GM12878 (cell line): ENCODE results near the gene CD53. TPM values are rescaled to one million over a fixed set of nuclear protein-coding genes. Genes with fewer than 3 reads are reported as not detected.

Source experiments
- ATAC-seq: fragments of 200-7000 bp; cut with Tn5 transposase; 3 replicates; pipeline ENCODE4 v1.9.1; 2020; ENCODE audit warnings: mild to moderate bottlenecking, moderate library complexity
- BruUV-seq: library from RNA; stranded (reverse); fragments of 400-500 nt; replicated peaks from 2 replicates; lab custom pipeline; 2021; lab: Mats Ljungman, UMichigan
- CTCF ChIA-PET: fragments of 300-600 bp; sonication (Branson Sonifier 250); formaldehyde crosslinking; extraction: SDS; loops from one replicate; lab custom pipeline; 2021; ENCODE audit warnings: inconsistent platforms; lab: Yijun Ruan, JAX
- POLR2A ChIA-PET: fragments of 350-600 bp; formaldehyde crosslinking; extraction: SDS; loops from one replicate; lab custom pipeline; 2021; ENCODE audit warnings: inconsistent platforms; lab: Charles Lee
- RAD21 ChIA-PET: fragments of 300-600 bp; sonication (Branson Sonifier 250); formaldehyde crosslinking; loops from one replicate; lab custom pipeline; 2023; ENCODE audit warnings: antibody characterized with exemption; ENCODE audit not compliant: unreplicated experiment; lab: Charles Lee
- SMC1A ChIA-PET: fragments of 300-600 bp; sonication (Branson Sonifier 250); formaldehyde crosslinking; loops from one replicate; lab custom pipeline; 2023; ENCODE audit not compliant: unreplicated experiment, uncharacterized antibody; lab: Charles Lee
- DNase-seq: peaks from one replicate; pipeline ENCODE4 v3.0.0-alpha.2; 2011; ENCODE audit warnings: low read depth, low spot score
- FAIRE-seq: peaks from 3 replicates; lab custom pipeline; 2011; peaks lifted over from hg19 to GRCh38; lab: Jason Lieb, UNC
- H2AFZ ChIP-seq: 2 replicates; pipeline ENCODE4 v1.6.0; 2011; ENCODE audit warnings: low read depth, low read length, control low read depth; ENCODE audit not compliant: control insufficient read depth
- H3K27ac ChIP-seq: 2 replicates; pipeline ENCODE4 v1.5.1; 2011; ENCODE audit warnings: control low read depth; ENCODE audit not compliant: control insufficient read depth, insufficient read depth
- H3K27me3 ChIP-seq, 2 experiments: replicated peaks in 1 of 2; 2 replicates each; pipeline versions ENCODE4 v1.6.0 to v1.6.1; 2011; ENCODE audit warnings: low read length in 1 of 2; ENCODE audit not compliant: control insufficient read depth in 2 of 2, insufficient read depth in 2 of 2
- H3K36me3 ChIP-seq, 2 experiments: 2 replicates each; pipeline ENCODE4 v1.5.1; 2011; ENCODE audit warnings: low read length in 1 of 2; ENCODE audit not compliant: control insufficient read depth in 2 of 2, insufficient read depth in 2 of 2
- H3K4me1 ChIP-seq: 2 replicates; pipeline ENCODE4 v1.6.1; 2011; ENCODE audit warnings: mild to moderate bottlenecking, low read length, moderate library complexity, mixed read lengths; ENCODE audit not compliant: control insufficient read depth, insufficient read depth
- H3K4me2 ChIP-seq: 2 replicates; pipeline ENCODE4 v1.6.0; 2011; ENCODE audit warnings: control low read depth; ENCODE audit not compliant: control insufficient read depth, insufficient read depth
- H3K4me3 ChIP-seq: fragments of 200-600 bp; sonication (generic); 2 replicates; pipeline ENCODE4 v1.5.1; 2016
- H3K79me2 ChIP-seq: 2 replicates; pipeline ENCODE4 v1.6.0; 2011; ENCODE audit warnings: low read length; ENCODE audit not compliant: control insufficient read depth, insufficient read depth
- H3K9ac ChIP-seq: 2 replicates; pipeline ENCODE4 v1.8.0; 2011; ENCODE audit warnings: low read length, control low read depth, mixed read lengths; ENCODE audit not compliant: control insufficient read depth, insufficient read depth
- H3K9me3 ChIP-seq: replicated peaks from 3 replicates; pipeline ENCODE4 v1.5.1; 2011; ENCODE audit warnings: mild to moderate bottlenecking, low read length; ENCODE audit not compliant: control insufficient read depth, insufficient read depth
- H4K20me1 ChIP-seq: 2 replicates; pipeline ENCODE4 v1.6.0; 2011; ENCODE audit not compliant: control insufficient read depth, insufficient read depth
- CBFB ChIP-seq: IDR thresholded peaks from 2 replicates; pipeline ENCODE4 v1.6.1; 2016; ENCODE audit warnings: antibody characterized with exemption, low read depth
- CBX5 ChIP-seq: sonication (generic); IDR thresholded peaks from 2 replicates; pipeline ENCODE4 v1.6.1; 2016; ENCODE audit warnings: low read depth, moderate library complexity, mild to moderate bottlenecking, inconsistent platforms
- DPF2 ChIP-seq: fragments of 450-650 bp; IDR thresholded peaks from 2 replicates; pipeline ENCODE4 v1.6.1; 2017; ENCODE audit warnings: mild to moderate bottlenecking
- EGR1 ChIP-seq, 2 experiments: IDR thresholded peaks; 1 replicate in 1 of 2; 2 replicates in 1 of 2; pipeline ENCODE4 v1.6.1; 2011 to 2012; ENCODE audit warnings: low read depth in 2 of 2, low read length in 2 of 2, borderline replicate concordance in 1 of 2, mild to moderate bottlenecking in 1 of 2, moderate library complexity in 1 of 2
- HDAC6 ChIP-seq: fragments of 200-600 bp; sonication (generic); IDR thresholded peaks from one replicate; pipeline ENCODE4 v1.8.0; 2017; ENCODE audit warnings: antibody characterized with exemption; ENCODE audit not compliant: unreplicated experiment
- JUNB ChIP-seq: IDR thresholded peaks from 2 replicates; pipeline ENCODE4 v1.6.1; 2016; ENCODE audit warnings: antibody characterized with exemption, mild to moderate bottlenecking
- KDM1A ChIP-seq: fragments of 200-600 bp; sonication (generic); IDR thresholded peaks from 2 replicates; pipeline ENCODE4 v1.6.1; 2016; ENCODE audit warnings: borderline replicate concordance
- KLF5 ChIP-seq: fragments of 450-650 bp; IDR thresholded peaks from 2 replicates; pipeline ENCODE4 v1.6.1; 2014; ENCODE audit warnings: mild to moderate bottlenecking; ENCODE audit not compliant: partially characterized antibody
- MLLT1 ChIP-seq: fragments of 450-650 bp; IDR thresholded peaks from 2 replicates; pipeline ENCODE4 v1.6.1; 2016; ENCODE audit warnings: mild to moderate bottlenecking
- POLR2A ChIP-seq: IDR thresholded peaks from 2 replicates; pipeline ENCODE4 v1.6.1; 2011; ENCODE audit warnings: low read depth, mild to moderate bottlenecking, low read length
- ZNF592 ChIP-seq: fragments of 450-650 bp; IDR thresholded peaks from 2 replicates; pipeline ENCODE4 v1.6.1; 2017; ENCODE audit warnings: mild to moderate bottlenecking, moderate library complexity
- WGBS: methylation state at CpG from one replicate; pipeline ENCODE4 v1.1.6; 2016; ENCODE audit warnings: low lambda C conversion rate; ENCODE audit not compliant: insufficient replicate concordance, insufficient coverage; ENCODE audit errors: missing lambda C conversion rate; 5-methylcytosine and 5-hydroxymethylcytosine counted together
- in situ Hi-C: fragments of 300-500 bp; cut with MboI; formaldehyde crosslinking; loops from 9 replicates; pipeline ENCODE4 v1.14.3; 2018; ENCODE audit warnings: mixed read lengths
- intact Hi-C: fragments of 100-400 bp; cut with micrococcal nuclease; formaldehyde crosslinking; loops from one replicate; pipeline ENCODE4 v1.14.2; 2022; ENCODE audit not compliant: unreplicated experiment
- polyA plus RNA-seq, 11 experiments: library from polyadenylated mRNA; depleted of rRNA in 4 of 11; unstranded in 6 of 11; stranded (reverse) in 5 of 11; fragments of >200 nt; fragmentation: Nextera tagmentation in 4 of 11; fragmentation: Illumina TruSeq in 1 of 11; extraction: Ambion mirVana in 4 of 11; extraction: Trizol in 1 of 11; gene quantifications; 1 replicate in 1 of 11; 2 replicates in 10 of 11; pipeline versions ENCODE4 v1.2.1 to v1.2.3, GENCODE V29; 2011 to 2016; ENCODE audit warnings: inconsistent platforms in 2 of 11, missing spikeins in 2 of 11, low read depth in 1 of 11
- total RNA-seq, 4 experiments: library from RNA; depleted of rRNA in 3 of 4; stranded (reverse); fragments of >200 nt in 3 of 4; fragmentation: Illumina TruSeq in 1 of 4; extraction: Trizol in 1 of 4; gene quantifications; 2 replicates each; pipeline versions ENCODE4 v1.2.1 to v1.2.3, GENCODE V29; 2013 to 2021
- TF ChIP-seq, protein P1 (sequence below): fragments of 450-650 bp; conservative IDR thresholded peaks from 2 replicates; pipeline ENCODE4 v1.6.1; 2017; ENCODE audit warnings: mild to moderate bottlenecking, moderate library complexity
- TF ChIP-seq, protein P2 (sequence below): fragments of 450-650 bp; IDR thresholded peaks from 2 replicates; pipeline ENCODE4 v1.6.1; 2017; ENCODE audit warnings: mild to moderate bottlenecking

CD53 gene
- total and polyA plus RNA-seq, 10 of the 15 experiments (the other 5 are each of a cell fraction or from before 2014, with no cell fraction given): 350 to 1,389 (median 538) TPM

- TF ChIP-seq JUNB (no peak), HDAC6 (no peak)
Measured at GRCh38 chr1:110872366-110872744, 593 bp upstream of the CD53 start (continued).

DNA sequence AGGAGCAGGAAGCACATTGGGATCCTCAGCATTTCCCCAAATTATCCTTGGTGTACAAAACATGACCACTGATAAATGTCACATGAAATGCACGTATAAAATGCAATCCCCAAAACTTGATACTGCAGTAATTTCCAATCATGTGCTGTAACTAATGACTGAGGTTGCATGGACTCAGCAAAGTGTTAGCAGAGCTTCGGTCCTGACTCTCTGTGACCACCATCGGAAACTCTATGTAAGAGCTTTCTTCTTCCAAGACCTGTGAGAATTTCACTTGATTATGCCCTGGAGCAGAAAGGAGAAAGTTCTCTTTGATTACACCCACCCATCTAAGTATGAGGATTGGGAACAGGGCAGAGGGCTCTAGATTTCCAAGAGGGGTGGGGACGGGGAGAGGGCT, 908 bp downstream of the CD53 start:
- ChIA-PET SMC1A (interaction anchor here (1.0 to 3.5 kb wide), 9 partner anchors 10 to 347 kb away, joined by 3 to 27 read pairs (median 4); partner anchors contain the start of gene LRIF1), POLR2A (interaction anchor here (0.8 to 2.0 kb wide), 7 partner anchors 13 to 347 kb away, joined by 3 to 7 read pairs (median 3); no protein-coding TSS in a partner anchor), RAD21 (interaction anchor here (0.5 to 4.3 kb wide), 9 partner anchors 12 to 346 kb away, joined by 3 to 28 read pairs (median 3); no protein-coding TSS in a partner anchor), CTCF (interaction anchor here (1.1 to 2.5 kb wide), 4 partner anchors 11 to 348 kb away, joined by 3 to 6 read pairs (median 4); no protein-coding TSS in a partner anchor)
- peaks cover 0 to 17% of the 10 kb centered on the region in 2 experiments; a peak in 2 of 4 replicates for H3K36me3 ChIP-seq
- peaks cover 87% of the 10 kb centered on the region for H3K79me2 ChIP-seq
- H2AFZ ChIP-seq: no peak overlapping the region
- no peak; the same call in 2 of the 3 replicates for ATAC-seq
- no peaks in the 10 kb centered on the region for H4K20me1 ChIP-seq
- H3K4me3 ChIP-seq: peak overlapping the region; percentile 88
- in situ Hi-C loops (no loop called here), intact Hi-C loops (loop anchor here (2.0 to 10.0 kb wide), 6 partner anchors 87 to 343 kb away; partner anchors contain the start of genes CEPT1, DENND2D, DRAM2 and LRIF1)
- H3K4me1 ChIP-seq: peaks cover 6% of the 10 kb centered on the region; the same call in 1 of the 2 replicates
- peak overlapping the region; percentile 77 for H3K4me2 ChIP-seq
- no peak for DNase-seq
- H3K27ac ChIP-seq: peak overlapping the region; percentile 98
- H3K27me3 ChIP-seq: no peaks in the 10 kb centered on the region
- no peak for FAIRE-seq
- 3% methylated on average over 4 of the region's 4 CpGs for whole genome bisulfite sequencing
- H3K9me3 ChIP-seq: no peaks in the 10 kb centered on the region; the same call in 2 of the 3 replicates
- H3K9ac ChIP-seq: peak overlapping the region; percentile 89
- no TSS peak for BruUV-seq
- TF ChIP-seq, protein P1, sequence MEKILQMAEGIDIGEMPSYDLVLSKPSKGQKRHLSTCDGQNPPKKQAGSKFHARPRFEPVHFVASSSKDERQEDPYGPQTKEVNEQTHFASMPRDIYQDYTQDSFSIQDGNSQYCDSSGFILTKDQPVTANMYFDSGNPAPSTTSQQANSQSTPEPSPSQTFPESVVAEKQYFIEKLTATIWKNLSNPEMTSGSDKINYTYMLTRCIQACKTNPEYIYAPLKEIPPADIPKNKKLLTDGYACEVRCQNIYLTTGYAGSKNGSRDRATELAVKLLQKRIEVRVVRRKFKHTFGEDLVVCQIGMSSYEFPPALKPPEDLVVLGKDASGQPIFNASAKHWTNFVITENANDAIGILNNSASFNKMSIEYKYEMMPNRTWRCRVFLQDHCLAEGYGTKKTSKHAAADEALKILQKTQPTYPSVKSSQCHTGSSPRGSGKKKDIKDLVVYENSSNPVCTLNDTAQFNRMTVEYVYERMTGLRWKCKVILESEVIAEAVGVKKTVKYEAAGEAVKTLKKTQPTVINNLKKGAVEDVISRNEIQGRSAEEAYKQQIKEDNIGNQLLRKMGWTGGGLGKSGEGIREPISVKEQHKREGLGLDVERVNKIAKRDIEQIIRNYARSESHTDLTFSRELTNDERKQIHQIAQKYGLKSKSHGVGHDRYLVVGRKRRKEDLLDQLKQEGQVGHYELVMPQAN: no peak
- TF ChIP-seq CBFB (no peak), ZNF592 (no peak), KDM1A (no peak), POLR2A (peak; percentile 37; the same call in 1 of the 2 replicates), CBX5 (no peak), EGR1 (IDR thresholded peaks at IDR 0.05; ENCODE audit: borderline replicate concordance in 1 of 2, low read depth in 2 of 2, low read length in 2 of 2) (no peak), MLLT1 (no peak), DPF2 (no peak), KLF5 (no peak)
- TF ChIP-seq, protein P2, sequence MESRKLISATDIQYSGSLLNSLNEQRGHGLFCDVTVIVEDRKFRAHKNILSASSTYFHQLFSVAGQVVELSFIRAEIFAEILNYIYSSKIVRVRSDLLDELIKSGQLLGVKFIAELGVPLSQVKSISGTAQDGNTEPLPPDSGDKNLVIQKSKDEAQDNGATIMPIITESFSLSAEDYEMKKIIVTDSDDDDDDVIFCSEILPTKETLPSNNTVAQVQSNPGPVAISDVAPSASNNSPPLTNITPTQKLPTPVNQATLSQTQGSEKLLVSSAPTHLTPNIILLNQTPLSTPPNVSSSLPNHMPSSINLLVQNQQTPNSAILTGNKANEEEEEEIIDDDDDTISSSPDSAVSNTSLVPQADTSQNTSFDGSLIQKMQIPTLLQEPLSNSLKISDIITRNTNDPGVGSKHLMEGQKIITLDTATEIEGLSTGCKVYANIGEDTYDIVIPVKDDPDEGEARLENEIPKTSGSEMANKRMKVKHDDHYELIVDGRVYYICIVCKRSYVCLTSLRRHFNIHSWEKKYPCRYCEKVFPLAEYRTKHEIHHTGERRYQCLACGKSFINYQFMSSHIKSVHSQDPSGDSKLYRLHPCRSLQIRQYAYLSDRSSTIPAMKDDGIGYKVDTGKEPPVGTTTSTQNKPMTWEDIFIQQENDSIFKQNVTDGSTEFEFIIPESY: no peak
